Head of caudate nucleus (tissue), 42 donors: ENCODE measurements around the gene ITGA5.

ENCODE experiments used
- DNase-seq, 42 donors: peaks; one replicate each; pipeline versions ENCODE4 v3.0.0 to v3.0.0-alpha.2; 2020 to 2021; ENCODE audit warnings: mixed read lengths in 7 of 42
- intact Hi-C: fragments of 100-400 bp; cut with DNase I; formaldehyde crosslinking; loops from one replicate; pipeline ENCODE4 v1.15.0; 2022

The ITGA5 gene

DNA sequence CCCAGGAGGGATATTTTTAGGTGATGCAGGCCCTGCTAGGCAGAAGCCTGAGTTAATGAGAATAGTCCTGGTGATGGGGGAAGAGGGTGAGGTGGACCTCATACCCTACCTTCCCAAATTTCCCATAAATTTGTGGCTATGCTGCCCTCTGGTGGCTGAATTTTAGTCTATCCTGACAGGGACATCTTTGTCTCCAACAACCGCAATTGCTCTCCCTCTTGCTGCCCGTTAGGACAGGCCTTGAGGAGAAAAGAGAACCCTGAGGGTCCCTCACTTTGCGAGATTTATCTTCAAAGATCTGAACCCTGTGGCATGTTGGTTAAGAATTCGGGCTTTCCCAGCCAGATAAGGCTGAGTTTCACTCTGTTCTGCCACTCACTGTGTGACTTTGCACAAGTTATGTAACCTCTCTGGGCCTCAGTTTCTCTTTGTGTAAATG is 24.8 kb downstream of the ITGA5 start:
- DNase-seq, result peak in 38 of 42 donors; percentile 22 to 89 (median 71)

DNA sequence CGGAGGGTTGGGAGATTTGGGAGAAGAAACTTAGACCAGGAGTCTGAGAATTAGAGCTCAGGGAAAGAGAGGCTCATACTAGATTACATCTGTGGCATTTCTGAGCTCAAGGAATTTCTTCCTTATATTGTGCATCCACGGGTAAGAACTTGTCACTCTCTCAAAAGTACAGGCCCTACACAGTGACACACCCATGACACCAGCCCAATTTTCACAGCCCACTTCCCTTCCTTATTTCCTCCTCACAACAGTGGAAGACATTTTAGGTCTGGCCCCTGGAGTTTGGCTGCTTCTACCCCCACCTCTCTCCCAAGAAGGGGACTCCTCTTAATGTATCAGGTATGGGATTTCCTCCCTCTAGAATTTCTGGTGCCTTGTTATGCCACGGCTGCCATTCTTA is 25.3 kb downstream of the ITGA5 start:
- intact Hi-C loops, result no loop called here

More for the DNA sequence above, 24.8 kb downstream of the ITGA5 start:
- intact Hi-C loops, result no loop called here

DNA sequence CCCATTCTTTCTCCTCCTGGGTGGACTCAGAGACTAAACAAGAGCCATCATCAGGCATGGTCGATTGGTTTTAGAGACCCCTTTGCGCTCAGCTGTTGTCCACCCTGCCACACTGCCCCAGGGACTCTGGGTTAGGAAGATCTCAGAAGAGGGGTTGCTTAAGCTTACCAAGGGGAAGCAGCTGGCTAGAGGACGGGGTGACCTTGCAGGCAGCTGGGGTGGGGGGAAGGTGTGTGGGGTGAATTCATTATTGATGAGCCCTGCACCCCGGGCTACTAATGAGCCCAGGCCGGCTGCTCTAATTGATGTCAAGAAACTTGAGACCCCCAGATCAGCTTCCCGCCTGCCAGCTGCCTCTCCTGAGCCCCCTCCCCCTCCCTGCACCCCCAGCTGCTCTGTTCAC is 25.9 kb downstream of the ITGA5 start:
- no peak for DNase-seq
- intact Hi-C loops, result no loop called here

More for the DNA sequence above, 25.3 kb downstream of the ITGA5 start:
- DNase-seq, result no peak

DNA sequence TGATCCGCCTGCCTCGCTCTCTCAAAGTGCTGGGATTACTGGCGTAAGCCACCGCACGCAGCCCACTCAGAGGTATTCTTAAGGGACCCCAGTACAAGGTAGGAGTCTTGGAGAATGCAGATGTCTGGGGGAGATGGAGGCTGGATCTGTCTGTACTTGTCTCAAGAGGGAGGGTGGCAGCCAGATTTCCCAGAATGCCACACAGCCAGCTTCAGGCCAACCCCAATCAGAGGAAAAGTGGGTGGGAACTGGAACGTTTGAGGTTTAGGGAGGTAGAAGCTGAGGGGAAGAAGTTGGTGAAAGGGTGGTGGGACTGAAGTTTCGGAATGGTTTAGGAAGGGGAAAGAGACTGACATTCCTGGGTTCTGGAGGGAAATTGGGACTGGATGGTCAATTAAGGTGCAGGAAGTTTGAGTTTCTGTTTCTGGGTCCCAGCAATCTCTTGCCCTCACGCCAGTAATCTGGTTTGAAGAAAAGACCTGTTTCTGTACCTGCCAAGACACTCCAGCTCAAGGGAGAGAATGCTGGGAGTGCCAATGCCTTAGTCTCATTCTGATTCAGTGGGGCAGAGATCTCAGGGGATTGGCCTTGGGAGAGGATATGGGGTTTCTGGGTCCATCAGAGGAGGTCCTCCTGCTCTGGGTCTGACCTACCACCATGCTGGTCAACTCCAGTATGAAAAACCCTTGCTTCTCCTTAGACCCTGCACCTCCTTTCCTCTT is 26.4 kb downstream of the ITGA5 start:
- DNase-seq, result peak in 11 of 42 donors; percentile 44 to 71 (median 57)
- intact Hi-C loops, result no loop called here

DNA sequence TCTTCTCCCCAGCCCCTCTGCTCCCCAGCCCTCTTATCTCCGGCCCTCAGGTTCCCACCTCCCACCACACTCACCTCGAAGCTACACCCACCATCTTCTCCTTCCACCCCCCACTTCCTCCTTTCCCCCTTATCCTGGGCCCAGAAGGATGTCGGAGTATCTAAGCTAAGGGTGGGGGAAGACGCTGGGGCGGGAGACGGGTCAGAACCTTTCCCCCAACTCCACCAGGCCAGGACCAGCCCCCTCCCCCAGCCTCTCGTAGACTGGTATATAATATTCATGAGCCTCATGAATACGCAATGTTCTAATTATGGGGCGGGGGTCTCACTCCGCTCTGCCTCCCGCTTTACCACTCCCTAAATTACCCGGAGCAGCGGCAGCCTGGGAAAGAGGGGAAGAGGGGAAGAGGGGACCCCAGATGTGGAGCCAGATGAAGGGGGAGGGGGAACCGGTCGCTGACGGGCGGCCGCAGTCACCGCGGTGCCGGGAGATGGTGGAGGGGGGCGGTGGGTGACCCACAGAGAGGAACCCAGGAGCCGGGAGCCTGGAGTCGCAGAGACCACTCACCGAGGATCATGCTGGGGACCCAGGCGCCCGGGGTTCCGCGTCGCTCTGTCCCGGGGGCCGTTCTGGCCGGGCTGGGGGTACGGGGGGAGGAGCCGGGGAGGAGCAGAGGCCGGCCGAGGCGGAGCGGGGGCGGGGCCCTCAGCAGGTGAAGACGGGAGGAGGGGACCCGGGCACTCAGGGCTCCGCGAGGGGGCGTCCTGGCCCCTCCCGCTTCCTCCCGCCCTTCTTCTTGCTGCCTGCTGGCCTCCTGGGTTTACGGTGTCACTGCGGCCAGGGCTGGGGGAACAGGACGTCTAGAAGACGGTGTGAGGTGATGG is 28.2 kb downstream of the ITGA5 start:
- intact Hi-C loops, result no loop called here
- peak in 41 of 42 donors; percentile 42 to 89 (median 73) for DNase-seq

DNA sequence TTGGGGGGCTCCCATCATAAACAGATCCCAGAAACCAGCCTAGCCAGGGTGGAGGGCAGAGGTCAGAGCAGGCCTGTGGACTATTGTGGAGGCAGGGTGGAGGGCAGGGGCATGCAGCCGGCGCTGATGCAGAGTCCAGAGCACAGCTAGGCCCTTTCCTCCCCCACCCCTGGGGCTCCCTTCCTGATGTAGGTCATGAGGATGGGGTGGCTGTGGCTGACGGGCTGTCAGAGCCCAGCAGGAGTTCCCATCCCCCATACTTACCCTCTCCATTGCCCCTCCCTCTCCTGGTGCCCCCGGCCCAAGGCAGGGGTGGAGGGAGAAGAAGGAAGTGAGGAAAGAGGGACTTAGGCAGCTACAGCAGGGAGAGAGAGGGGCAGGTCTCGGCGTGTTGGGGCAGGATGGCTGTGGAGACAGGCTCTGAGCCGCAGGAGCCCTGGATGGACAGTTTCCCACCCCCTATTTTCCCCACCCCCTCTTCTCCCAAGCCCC is 28.8 kb downstream of the ITGA5 start:
- DNase-seq, result peak in 1 of 42 donors; percentile 19
- intact Hi-C loops, result no loop called here

DNA sequence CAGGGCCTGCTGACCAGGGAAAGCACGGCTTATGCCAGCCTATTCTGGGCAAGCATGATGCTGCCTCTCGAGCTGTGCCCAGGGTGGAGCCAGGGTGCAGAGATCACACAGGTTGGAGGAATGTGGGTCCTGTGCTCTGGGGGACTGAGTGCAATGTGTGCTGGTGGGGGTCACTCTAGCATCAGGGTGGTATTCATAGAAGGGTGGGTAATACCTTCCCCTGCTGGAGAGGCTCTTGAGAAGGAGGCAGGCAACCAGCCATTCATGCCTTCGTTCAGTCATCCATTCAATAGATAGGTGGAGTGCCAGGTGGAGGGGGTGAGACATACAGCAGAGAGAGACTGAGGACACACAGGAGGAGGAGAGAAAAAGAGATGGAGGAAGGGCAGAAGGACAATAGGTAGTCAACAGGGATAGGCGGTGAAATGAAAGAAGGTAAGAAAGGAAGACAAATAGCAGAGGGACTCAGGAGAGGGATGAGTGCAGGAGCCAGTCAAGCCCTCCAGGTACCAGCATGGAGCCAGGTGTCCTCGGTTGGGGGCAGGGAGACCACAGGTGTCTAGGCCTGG is 29.4 kb downstream of the ITGA5 start:
- intact Hi-C loops, result no loop called here
- no peak for DNase-seq

DNA sequence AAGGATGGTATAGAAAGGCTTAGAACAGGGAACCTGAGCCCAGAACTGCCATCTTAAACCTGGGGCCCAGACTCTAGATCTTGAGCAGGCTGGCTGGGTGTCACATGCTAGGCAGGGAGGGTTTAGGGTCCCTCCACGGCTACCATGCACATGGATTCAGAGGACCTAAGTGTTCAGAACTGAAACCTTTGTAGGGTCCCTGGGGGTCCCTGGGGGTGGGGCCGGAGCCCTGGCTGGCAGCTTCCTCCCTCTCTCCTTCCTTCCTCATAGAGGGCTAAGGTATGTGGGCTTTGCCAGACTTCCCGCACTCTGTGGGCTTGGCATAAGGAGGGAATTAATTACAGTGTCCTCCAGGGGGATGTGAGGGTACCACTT is 29.9 kb downstream of the ITGA5 start:
- intact Hi-C loops, result no loop called here
- no peak for DNase-seq

DNA sequence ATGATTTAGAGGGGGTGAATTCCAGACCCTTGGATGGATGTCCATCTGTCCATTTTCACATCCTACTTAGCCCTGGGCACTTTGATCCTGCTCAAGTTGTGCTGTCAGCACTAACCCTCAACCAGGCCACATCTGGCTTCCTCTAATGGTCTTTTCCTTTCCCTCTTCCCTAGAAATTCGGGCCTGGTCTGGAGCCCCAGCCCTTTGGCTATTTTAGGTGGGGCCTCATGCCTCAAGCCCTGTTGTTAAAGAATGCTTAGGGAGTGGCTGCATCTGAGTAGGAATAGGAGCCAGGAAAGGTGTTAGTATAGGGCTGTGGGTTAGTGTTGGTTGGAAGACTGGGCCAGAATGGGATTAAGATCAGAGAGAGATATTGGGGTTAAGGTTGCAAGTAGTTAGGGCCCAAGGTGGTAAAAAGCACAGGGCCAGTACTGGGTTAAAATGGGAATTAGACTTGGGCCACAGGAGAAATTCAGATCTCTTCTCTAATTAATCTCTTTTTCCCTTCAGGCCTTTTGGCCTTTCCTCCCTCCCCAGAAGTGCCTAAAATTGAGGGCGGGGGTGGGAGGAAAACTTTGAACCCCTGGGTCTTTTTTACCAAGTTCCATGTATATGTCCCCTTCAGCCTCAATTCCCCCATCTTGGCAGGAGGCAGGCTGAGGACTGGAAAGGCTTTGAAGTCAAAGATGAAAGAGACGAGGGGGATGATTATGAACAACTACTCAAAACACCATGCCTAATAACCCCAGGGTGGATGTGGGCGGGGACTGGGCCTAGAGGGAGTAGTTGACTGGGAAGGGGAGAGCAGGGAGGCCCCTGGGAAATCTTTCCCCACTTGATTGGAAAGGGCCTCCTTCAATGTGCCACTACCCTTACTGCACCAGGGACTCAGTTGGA is 30.6 kb downstream of the ITGA5 start:
- DNase-seq, result no peak
- intact Hi-C loops, result no loop called here

DNA sequence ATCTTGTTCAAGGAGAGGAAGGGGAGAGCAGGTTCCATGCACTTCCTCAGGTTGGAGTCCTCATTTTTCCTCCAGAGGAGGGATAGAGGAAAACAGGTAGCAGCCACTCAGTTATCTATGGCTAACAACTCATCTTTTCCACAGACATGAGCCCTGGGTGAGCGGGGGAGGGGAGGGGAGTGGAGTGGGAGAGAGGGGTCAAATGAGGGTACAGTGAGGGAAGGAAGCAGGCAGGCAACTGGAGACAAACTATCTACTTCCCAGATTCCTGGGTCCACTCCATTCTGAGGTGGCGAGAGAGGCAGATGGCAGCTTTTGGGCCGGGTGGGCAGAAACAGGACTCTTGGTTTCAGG is 32.0 kb downstream of the ITGA5 start:
- no peak for DNase-seq
- intact Hi-C loops, result no loop called here

DNA sequence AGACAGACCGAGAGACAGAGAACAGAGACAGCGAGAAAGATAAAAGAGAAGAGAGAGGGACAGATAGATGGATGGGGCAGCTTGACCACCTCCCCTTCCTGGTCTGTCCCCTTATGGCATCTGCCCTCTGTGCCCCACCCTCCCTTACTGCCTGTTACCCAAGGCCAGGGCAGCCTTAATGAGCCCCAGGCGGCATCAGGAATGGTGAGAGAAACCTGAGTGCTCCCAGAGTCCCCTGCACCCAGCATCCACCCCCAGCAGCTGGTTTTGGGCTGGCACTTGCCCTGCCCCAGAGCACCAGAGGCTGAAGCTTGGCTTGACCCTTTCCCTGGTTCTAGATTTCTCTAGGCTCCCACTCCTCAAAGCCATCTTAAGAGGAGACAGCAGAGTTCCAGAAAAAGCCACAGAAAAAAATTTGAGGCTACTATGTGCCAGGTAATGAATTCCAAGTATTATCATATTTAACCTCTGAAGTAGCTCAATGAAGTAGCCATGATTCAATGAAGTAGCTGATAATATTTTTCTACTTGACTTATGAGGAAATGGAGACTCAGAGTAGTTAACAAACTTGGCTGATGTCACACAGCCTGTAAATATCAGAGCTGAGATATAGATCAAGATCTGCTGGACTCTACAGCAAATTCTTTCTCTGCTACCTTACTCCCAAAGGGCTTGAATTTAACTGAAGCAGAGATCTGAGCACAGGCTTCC is 32.5 kb downstream of the ITGA5 start:
- no peak for DNase-seq
- intact Hi-C loops, result no loop called here

DNA sequence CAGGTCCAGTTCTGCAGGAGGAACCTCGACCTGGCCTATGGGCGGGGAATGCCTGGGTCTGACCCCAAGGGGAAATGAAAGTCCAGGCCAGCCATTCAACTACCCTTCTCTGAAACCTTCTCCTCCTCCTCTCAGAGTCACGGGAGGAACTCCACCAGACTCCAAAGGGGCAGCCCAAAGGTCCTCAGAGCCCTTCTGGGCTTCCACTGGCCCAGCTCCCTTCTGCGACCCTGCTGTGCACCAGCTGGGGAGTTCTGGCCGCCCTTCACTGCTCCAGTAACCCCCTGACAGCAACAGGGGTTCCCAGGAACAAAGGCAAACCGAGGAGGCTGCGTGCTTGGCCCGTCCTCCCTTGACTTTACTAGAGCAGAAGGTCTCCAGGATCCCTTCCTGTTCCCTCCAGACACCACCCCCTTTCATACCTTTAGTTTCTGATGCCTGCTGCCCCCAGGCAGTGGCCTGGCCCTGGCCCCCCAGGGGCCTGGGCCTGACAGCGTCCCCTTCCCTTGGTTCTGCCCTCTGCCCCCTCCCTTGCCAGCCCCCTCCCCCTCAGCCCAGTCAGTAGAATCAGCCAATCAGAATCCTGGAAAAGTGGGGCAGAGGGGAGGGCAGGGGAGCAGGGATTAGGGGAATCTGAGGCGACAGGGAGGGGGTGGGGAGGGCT is 33.7 kb downstream of the ITGA5 start:
- DNase-seq, result peak in 11 of 42 donors; percentile 19 to 61 (median 42)
- intact Hi-C loops, result no loop called here

DNA sequence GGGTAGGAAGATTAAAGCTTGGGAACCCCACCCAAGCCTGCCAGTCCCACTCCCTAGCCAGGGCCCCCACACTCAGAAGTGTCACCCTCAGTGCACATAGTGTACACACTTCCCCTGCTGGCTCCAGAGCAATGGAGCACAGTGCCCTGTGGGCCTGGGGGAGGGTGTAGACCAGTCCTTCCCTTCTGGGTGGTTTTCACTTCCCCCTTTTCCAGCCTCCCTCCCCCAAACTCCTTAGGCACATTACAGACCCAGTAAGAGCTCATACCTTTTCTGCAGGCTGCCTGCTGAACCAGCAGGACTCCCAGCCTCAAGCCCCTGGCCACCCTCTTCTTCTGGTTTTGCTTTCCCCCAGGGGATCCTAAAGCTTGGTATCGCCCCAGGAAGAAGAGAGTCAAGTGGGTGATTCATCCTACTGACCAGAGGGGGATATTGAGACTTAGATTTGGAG is 34.5 kb downstream of the ITGA5 start, which contains the start of gene ZNF385A:
Gene ZNF385A, minus strand, starts transcription at position 143 of the 451 bp plus-strand sequence. CDS start 219 bp downstream, outside the sequence.
- peak in 14 of 42 donors; percentile 32 to 69 (median 45) for DNase-seq
- intact Hi-C loops, result no loop called here

DNA sequence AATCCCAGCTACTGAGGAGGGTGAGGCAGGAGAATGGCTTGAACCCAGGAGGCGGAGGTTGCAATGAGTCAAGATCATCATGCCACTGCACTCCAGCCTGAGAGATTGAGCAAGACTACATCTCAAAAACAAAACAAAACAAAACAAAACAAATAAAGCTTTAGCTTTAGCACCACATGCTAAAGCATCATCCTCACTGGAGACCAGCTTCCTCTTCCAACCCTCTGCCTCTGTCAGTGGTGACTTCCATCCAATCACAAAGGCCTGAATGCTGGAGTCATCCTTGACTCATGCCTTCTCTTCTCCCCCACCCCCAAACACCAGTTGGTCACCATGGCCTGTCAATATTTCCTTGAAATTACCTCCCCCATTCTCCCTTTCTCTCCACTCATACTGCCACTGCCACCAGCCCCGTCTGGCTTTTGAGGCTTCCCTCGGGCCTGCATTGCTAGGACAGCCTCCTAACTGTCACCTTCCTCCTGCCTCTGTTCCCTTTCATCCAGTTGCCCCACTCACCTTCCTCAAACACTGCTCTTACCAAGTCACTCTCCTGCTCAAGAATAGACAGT is 35.9 kb downstream of the ITGA5 start:
- no peak for DNase-seq
- intact Hi-C loops, result no loop called here

DNA sequence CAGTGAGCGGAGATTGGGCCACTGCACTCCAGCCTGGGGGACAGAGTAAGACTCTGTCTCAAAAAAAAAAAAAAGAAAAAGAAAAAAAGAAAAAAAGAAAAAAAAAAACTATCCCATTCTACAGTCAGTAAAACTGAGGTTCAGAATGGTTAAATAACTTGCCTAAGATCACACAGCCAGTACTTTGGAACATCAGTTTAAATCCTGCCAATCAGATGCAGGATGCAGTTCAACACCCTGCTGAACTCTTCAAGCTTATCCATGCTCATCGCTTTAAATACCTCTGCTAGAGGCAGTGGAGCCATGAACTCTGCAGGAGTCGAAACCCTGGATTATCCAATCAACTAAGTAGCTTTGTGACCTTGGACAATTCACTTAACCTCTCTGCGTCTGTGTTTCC is 37.9 kb downstream of the ITGA5 start:
- no peak for DNase-seq
- intact Hi-C loops, result no loop called here

DNA sequence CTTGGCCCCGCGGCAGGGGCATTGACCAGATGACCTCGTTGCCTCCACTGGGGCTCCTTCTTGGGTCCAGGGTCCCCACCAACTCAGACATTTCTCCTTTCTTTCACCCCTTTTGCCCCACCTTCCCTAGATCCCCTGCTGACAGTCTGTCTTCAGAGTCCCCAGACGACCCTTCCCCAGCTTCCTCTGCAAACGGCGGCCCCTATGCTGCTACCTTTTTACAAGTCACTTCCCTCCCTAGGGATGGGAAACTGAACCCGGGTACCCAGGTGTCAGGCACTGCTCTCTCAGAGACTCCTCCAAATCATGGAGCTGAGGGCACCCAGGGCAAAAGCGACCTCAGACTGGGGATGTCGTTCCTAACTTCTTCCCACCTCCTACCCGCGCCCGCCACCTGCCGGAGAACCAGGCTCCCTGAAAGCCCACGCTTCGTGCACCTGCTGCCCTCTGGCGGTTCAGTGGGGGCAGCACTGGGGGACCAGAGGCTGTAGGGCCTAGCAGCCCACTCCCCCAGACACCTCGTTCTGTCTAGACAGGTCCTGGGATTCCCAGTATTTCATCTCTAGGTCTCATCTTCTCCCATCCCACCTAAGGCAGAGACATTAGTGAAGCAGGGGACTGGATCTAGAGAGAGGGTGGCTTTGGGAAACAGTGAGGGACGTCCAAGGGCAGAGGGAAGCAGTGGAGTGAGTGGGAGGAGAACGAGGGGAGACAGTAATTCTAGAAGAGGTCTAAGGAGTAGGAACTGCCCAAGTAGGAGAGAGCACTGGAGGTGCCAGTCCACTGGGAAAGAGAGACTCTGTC is 39.5 kb downstream of the ITGA5 start:
- peak; percentile 75 to 97 (median 93) for DNase-seq
- intact Hi-C loops, result no loop called here
